HepG2 (cell line): ENCODE results near the gene ARAP1. TPM values are rescaled to one million over a fixed set of nuclear protein-coding genes. Genes with fewer than 3 reads are reported as not detected.

Experiments used
- CCAR2 ChIP-seq: fragments of 200-400 bp; formaldehyde crosslinking; optimal IDR thresholded peaks from 2 replicates; pipeline ENCODE3; 2018; ENCODE audit warnings: low read depth, mild to moderate bottlenecking, low read length, moderate library complexity
- FOXJ3 ChIP-seq: sonication (generic); formaldehyde crosslinking; IDR thresholded peaks from 2 replicates; pipeline ENCODE4 v1.4.0; 2020; ENCODE audit warnings: missing genetic modification reagents, mild to moderate bottlenecking, borderline replicate concordance
- HIVEP1 ChIP-seq: sonication (generic); formaldehyde crosslinking; IDR thresholded peaks from 2 replicates; pipeline ENCODE4 v1.4.0; 2020; ENCODE audit warnings: mild to moderate bottlenecking, missing genetic modification reagents
- HMGXB3 ChIP-seq: sonication (generic); formaldehyde crosslinking; IDR thresholded peaks from 2 replicates; pipeline ENCODE4 v1.4.0; 2020; ENCODE audit warnings: missing genetic modification reagents, borderline replicate concordance
- HNF4A ChIP-seq: sonication (generic); formaldehyde crosslinking; IDR thresholded peaks from 2 replicates; pipeline ENCODE4 v1.4.0; 2020; ENCODE audit warnings: missing genetic modification reagents
- KDM1A ChIP-seq: IDR thresholded peaks from 2 replicates; pipeline ENCODE4 v1.6.1; 2016; ENCODE audit warnings: missing compliant biosample characterization
- MTA3 ChIP-seq: sonication (generic); formaldehyde crosslinking; IDR thresholded peaks from 2 replicates; pipeline ENCODE4 v1.4.0; 2020; ENCODE audit warnings: missing genetic modification reagents
- TMF1 ChIP-seq: sonication (generic); formaldehyde crosslinking; IDR thresholded peaks from 2 replicates; pipeline ENCODE4 v1.8.1; 2022; ENCODE audit warnings: low read depth, missing genetic modification reagents
- ZC3H4 ChIP-seq: sonication (generic); formaldehyde crosslinking; IDR thresholded peaks from 2 replicates; pipeline ENCODE4 v1.4.0; 2020; ENCODE audit warnings: missing genetic modification reagents, borderline replicate concordance
- ZNF121 ChIP-seq: sonication (generic); formaldehyde crosslinking; IDR thresholded peaks from 2 replicates; pipeline ENCODE4 v1.5.0; 2020; ENCODE audit warnings: mild to moderate bottlenecking, missing genetic modification reagents
- ZNF18 ChIP-seq: sonication (generic); formaldehyde crosslinking; IDR thresholded peaks from 2 replicates; pipeline ENCODE4 v1.8.0; 2022; ENCODE audit warnings: mild to moderate bottlenecking, missing genetic modification reagents; ENCODE audit not compliant: insufficient replicate concordance
- ZNF24 ChIP-seq: fragments of 450-650 bp; IDR thresholded peaks from 2 replicates; pipeline ENCODE4 v1.6.1; 2017; ENCODE audit warnings: antibody characterized with exemption, mild to moderate bottlenecking
- ZNF878 ChIP-seq: sonication (generic); formaldehyde crosslinking; IDR thresholded peaks from 2 replicates; pipeline ENCODE4 v1.8.1; 2023; ENCODE audit warnings: mild to moderate bottlenecking, missing genetic modification reagents, moderate library complexity
- polyA plus RNA-seq, 8 experiments: library from polyadenylated mRNA; depleted of rRNA in 3 of 8; stranded (reverse) in 7 of 8; unstranded in 1 of 8; fragments of >200 nt; fragmentation: Illumina TruSeq in 4 of 8; extraction: Trizol in 4 of 8; gene quantifications; 2 replicates each; pipeline versions ENCODE4 v1.2.1 to v1.2.3, GENCODE V29; 2011 to 2016; ENCODE audit warnings: low read depth in 4 of 8, missing spikeins in 1 of 8, mixed read lengths in 1 of 8; ENCODE audit not compliant: insufficient read depth in 1 of 8
- total RNA-seq, 5 experiments: library from RNA; depleted of rRNA; stranded (reverse); fragments of >200 nt; fragmentation: Illumina TruSeq; extraction: Trizol; gene quantifications; 2 replicates each; pipeline ENCODE4 v1.2.3, GENCODE V29; 2016; ENCODE audit warnings: low read depth in 1 of 5
- TF ChIP-seq, protein P1 (sequence below): sonication (generic); formaldehyde crosslinking; IDR thresholded peaks from 2 replicates; pipeline ENCODE4 v1.8.0; 2023; ENCODE audit warnings: mild to moderate bottlenecking, missing genetic modification reagents
- TF ChIP-seq, protein P2 (sequence below): sonication (generic); formaldehyde crosslinking; IDR thresholded peaks from 2 replicates; pipeline ENCODE4 v1.4.0; 2020; ENCODE audit warnings: missing genetic modification reagents, borderline replicate concordance
- TF ChIP-seq, protein P3 (sequence below): sonication (generic); formaldehyde crosslinking; IDR thresholded peaks from 2 replicates; pipeline ENCODE4 v1.5.0; 2020; ENCODE audit warnings: missing genetic modification reagents

ARAP1 gene
- total and polyA plus RNA-seq, 2 of the 13 experiments (the other 11 are each of a cell fraction or from before 2014, with no cell fraction given): 43.2 to 55.5 TPM

- TF ChIP-seq ZNF18 (CRISPR knock-in tag) (peak; percentile 95), ZNF878 (CRISPR knock-in tag) (0 out of 2 replicates have a peak, but pooled peaks have one; percentile 61), CCAR2 (no peak), HIVEP1 (CRISPR knock-in tag) (no peak), ZNF24 (no peak), ZNF121 (CRISPR knock-in tag) (no peak), TMF1 (CRISPR knock-in tag) (no peak), ZC3H4 (CRISPR knock-in tag) (no peak), KDM1A (CRISPR knock-in tag) (0 out of 2 replicates have a peak, but pooled peaks have one; percentile 31), HMGXB3 (0 out of 2 replicates have a peak, but pooled peaks have one; percentile 26), HNF4A (CRISPR knock-in tag) (peak; percentile 52; the same call in 1 of the 2 replicates), FOXJ3 (CRISPR knock-in tag) (no peak), MTA3 (no peak)
- TF ChIP-seq, protein P1, sequence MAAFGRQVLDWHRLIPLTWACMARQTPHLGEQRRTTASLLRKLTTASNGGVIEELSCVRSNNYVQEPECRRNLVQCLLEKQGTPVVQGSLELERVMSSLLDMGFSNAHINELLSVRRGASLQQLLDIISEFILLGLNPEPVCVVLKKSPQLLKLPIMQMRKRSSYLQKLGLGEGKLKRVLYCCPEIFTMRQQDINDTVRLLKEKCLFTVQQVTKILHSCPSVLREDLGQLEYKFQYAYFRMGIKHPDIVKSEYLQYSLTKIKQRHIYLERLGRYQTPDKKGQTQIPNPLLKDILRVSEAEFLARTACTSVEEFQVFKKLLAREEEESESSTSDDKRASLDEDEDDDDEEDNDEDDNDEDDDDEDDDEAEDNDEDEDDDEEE (CRISPR knock-in tag): no peak
- TF ChIP-seq, protein P2, sequence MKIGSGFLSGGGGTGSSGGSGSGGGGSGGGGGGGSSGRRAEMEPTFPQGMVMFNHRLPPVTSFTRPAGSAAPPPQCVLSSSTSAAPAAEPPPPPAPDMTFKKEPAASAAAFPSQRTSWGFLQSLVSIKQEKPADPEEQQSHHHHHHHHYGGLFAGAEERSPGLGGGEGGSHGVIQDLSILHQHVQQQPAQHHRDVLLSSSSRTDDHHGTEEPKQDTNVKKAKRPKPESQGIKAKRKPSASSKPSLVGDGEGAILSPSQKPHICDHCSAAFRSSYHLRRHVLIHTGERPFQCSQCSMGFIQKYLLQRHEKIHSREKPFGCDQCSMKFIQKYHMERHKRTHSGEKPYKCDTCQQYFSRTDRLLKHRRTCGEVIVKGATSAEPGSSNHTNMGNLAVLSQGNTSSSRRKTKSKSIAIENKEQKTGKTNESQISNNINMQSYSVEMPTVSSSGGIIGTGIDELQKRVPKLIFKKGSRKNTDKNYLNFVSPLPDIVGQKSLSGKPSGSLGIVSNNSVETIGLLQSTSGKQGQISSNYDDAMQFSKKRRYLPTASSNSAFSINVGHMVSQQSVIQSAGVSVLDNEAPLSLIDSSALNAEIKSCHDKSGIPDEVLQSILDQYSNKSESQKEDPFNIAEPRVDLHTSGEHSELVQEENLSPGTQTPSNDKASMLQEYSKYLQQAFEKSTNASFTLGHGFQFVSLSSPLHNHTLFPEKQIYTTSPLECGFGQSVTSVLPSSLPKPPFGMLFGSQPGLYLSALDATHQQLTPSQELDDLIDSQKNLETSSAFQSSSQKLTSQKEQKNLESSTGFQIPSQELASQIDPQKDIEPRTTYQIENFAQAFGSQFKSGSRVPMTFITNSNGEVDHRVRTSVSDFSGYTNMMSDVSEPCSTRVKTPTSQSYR (CRISPR knock-in tag): no peak; the same call in 1 of the 2 replicates
- TF ChIP-seq, protein P3, sequence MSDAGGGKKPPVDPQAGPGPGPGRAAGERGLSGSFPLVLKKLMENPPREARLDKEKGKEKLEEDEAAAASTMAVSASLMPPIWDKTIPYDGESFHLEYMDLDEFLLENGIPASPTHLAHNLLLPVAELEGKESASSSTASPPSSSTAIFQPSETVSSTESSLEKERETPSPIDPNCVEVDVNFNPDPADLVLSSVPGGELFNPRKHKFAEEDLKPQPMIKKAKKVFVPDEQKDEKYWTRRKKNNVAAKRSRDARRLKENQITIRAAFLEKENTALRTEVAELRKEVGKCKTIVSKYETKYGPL: no peak
These were observed 34.4 kb upstream of the ARAP1 start (continued) for GRCh38 chr11:72786305-72787215.
